B cell (primary cell): ENCODE measurements around the gene GPN1. TPM values are rescaled to one million over a fixed set of nuclear protein-coding genes. Genes with fewer than 3 reads are reported as not detected.

Source experiments
- ATAC-seq: fragments of 200-7000 bp; cut with Tn5 transposase; one replicate; pipeline ENCODE4 v1.10.0; 2021; ENCODE audit warnings: low read depth, mild to moderate bottlenecking, moderate number of reproducible peaks, moderate library complexity
- CTCF ChIA-PET: fragments of 350-600 bp; sonication (Branson Sonifier 250); formaldehyde crosslinking; loops from one replicate; lab custom pipeline; 2021; ENCODE audit warnings: antibody characterized with exemption, inconsistent platforms; lab: Charles Lee
- POLR2A ChIA-PET: fragments of 350-600 bp; sonication (Branson Sonifier 250); formaldehyde crosslinking; loops from one replicate; lab custom pipeline; 2021; ENCODE audit warnings: antibody characterized with exemption; lab: Charles Lee
- DNase-seq: peaks from one replicate; pipeline ENCODE4 v3.0.0; 2013
- H2AFZ ChIP-seq: 2 replicates; pipeline ENCODE4 v1.6.1; 2012; ENCODE audit warnings: mild to moderate bottlenecking, low read depth, low read length; ENCODE audit not compliant: insufficient read depth, poor library complexity, severe bottlenecking
- H3K27ac ChIP-seq, 2 donors: 1 replicate in 1 of 2; 2 replicates in 1 of 2; pipeline ENCODE4 v1.5.1; 2012 to 2013; ENCODE audit warnings: low read length in 2 of 2, mild to moderate bottlenecking in 2 of 2, moderate library complexity in 1 of 2
- H3K27me3 ChIP-seq, 4 experiments: fragments of 200-600 bp in 1 of 4; sonication (generic) in 1 of 4; replicated peaks in 1 of 4; 1 replicate in 2 of 4; 2 replicates in 2 of 4; pipeline versions ENCODE4 v1.6.1 to v1.7.0; 2013 to 2016; ENCODE audit warnings: low read length in 3 of 4, mild to moderate bottlenecking in 2 of 4, mixed read lengths in 1 of 4, moderate library complexity in 1 of 4; ENCODE audit not compliant: insufficient read depth in 4 of 4, control insufficient read depth in 3 of 4; ENCODE audit errors: control extremely low read depth in 1 of 4
- H3K36me3 ChIP-seq, 2 experiments: replicated peaks in 1 of 2; 1 replicate in 1 of 2; 2 replicates in 1 of 2; pipeline versions ENCODE4 v1.6.1 to v1.7.1; 2013; ENCODE audit warnings: low read length in 1 of 2; ENCODE audit not compliant: insufficient read depth in 2 of 2, control insufficient read depth in 1 of 2; ENCODE audit errors: control extremely low read depth in 1 of 2, extremely low read depth in 1 of 2
- H3K4me1 ChIP-seq, 2 donors: fragments of 200-600 bp in 1 of 2; sonication (generic) in 1 of 2; 1 replicate in 1 of 2; 2 replicates in 1 of 2; pipeline versions ENCODE4 v1.5.1 to v1.6.1; 2013 to 2017; ENCODE audit warnings: low read length in 2 of 2; ENCODE audit not compliant: control insufficient read depth in 2 of 2, insufficient read depth in 2 of 2
- H3K4me2 ChIP-seq: replicated peaks from 2 replicates; pipeline ENCODE3; 2012; ENCODE audit warnings: mild to moderate bottlenecking, low read depth, low read length; ENCODE audit not compliant: poor library complexity, severe bottlenecking
- H3K4me3 ChIP-seq, 5 experiments: fragments of 200-600 bp in 1 of 5; sonication (generic) in 1 of 5; 1 replicate in 3 of 5; 2 replicates in 2 of 5; pipeline versions ENCODE4 v1.5.1 to v1.7.0; 2011 to 2016; ENCODE audit warnings: low read length in 4 of 5, mild to moderate bottlenecking in 4 of 5, low read depth in 2 of 5, control low read depth in 1 of 5, moderate library complexity in 1 of 5; ENCODE audit not compliant: insufficient read depth in 1 of 5; ENCODE audit errors: control extremely low read depth in 1 of 5, extremely low read depth in 1 of 5
- H3K79me2 ChIP-seq: fragments of 200-600 bp; sonication (generic); one replicate; pipeline ENCODE4 v1.6.0; 2016; ENCODE audit warnings: low read length; ENCODE audit not compliant: control insufficient read depth, insufficient read depth
- H3K9ac ChIP-seq: fragments of 200-600 bp; sonication (generic); 2 replicates; pipeline ENCODE4 v1.6.1; 2017; ENCODE audit warnings: mild to moderate bottlenecking, low read length, moderate library complexity
- H3K9me3 ChIP-seq, 3 donors: one replicate each; pipeline versions ENCODE4 v1.6.1 to v1.7.1; 2013; ENCODE audit warnings: low read length in 2 of 3; ENCODE audit not compliant: control insufficient read depth in 2 of 3, insufficient read depth in 1 of 3; ENCODE audit errors: control extremely low read depth in 1 of 3
- H4K20me1 ChIP-seq: 2 replicates; pipeline ENCODE4 v1.6.0; 2012; ENCODE audit warnings: mild to moderate bottlenecking, low read length; ENCODE audit not compliant: insufficient read depth, control insufficient read depth, poor library complexity, severe bottlenecking
- H3K27ac Mint-ChIP-seq: one replicate; pipeline ENCODE4 v1.8.0; 2021; ENCODE audit warnings: mixed read lengths
- H3K27me3 Mint-ChIP-seq: one replicate; pipeline ENCODE4 v1.8.0; 2021; ENCODE audit warnings: mixed read lengths
- H3K4me1 Mint-ChIP-seq: one replicate; pipeline ENCODE4 v1.8.0; 2021; ENCODE audit warnings: mixed read lengths
- H3K4me3 Mint-ChIP-seq: one replicate; pipeline ENCODE4 v1.8.0; 2021; ENCODE audit warnings: mixed read lengths
- H3K9me3 Mint-ChIP-seq: one replicate; pipeline ENCODE4 v1.8.0; 2022; ENCODE audit warnings: mixed read lengths; ENCODE audit not compliant: insufficient read depth
- EZH2 ChIP-seq: IDR thresholded peaks from 2 replicates; pipeline ENCODE4 v1.6.1; 2012; ENCODE audit warnings: borderline replicate concordance, low read depth, mild to moderate bottlenecking, moderate library complexity, low read length; ENCODE audit not compliant: insufficient read depth, poor library complexity, severe bottlenecking
- WGBS: methylation state at CpG from one replicate; pipeline ENCODE4 v1.1.5; 2013; ENCODE audit warnings: missing lambda C conversion rate; ENCODE audit not compliant: insufficient coverage; 5-methylcytosine and 5-hydroxymethylcytosine counted together
- intact Hi-C: fragments of 100-400 bp; cut with micrococcal nuclease; formaldehyde crosslinking; loops from one replicate; pipeline ENCODE4 v1.10.0; 2022
- polyA plus RNA-seq: library from polyadenylated mRNA; depleted of rRNA; stranded (reverse); fragments of >200 nt; gene quantifications from 2 replicates; pipeline ENCODE4 v1.2.3, GENCODE V29; 2012
- total RNA-seq, 2 donors: library from RNA; stranded (reverse); fragments of 120-200 nt in 1 of 2; gene quantifications; 1 replicate in 1 of 2; 2 replicates in 1 of 2; pipeline versions ENCODE4 v1.2.3 to v1.2.4, GENCODE V29; 2013 to 2022
- TF ChIP-seq, protein P1 (sequence below): fragments of 200-600 bp; IDR thresholded peaks from one replicate; pipeline ENCODE4 v1.8.0; 2022; ENCODE audit warnings: antibody characterized with exemption, mild to moderate bottlenecking

Gene GPN1
- total and polyA plus RNA-seq, 2 donors (not counting 1 experiment from before 2014, with no cell fraction given): 17.5 to 26.0 TPM

DNA sequence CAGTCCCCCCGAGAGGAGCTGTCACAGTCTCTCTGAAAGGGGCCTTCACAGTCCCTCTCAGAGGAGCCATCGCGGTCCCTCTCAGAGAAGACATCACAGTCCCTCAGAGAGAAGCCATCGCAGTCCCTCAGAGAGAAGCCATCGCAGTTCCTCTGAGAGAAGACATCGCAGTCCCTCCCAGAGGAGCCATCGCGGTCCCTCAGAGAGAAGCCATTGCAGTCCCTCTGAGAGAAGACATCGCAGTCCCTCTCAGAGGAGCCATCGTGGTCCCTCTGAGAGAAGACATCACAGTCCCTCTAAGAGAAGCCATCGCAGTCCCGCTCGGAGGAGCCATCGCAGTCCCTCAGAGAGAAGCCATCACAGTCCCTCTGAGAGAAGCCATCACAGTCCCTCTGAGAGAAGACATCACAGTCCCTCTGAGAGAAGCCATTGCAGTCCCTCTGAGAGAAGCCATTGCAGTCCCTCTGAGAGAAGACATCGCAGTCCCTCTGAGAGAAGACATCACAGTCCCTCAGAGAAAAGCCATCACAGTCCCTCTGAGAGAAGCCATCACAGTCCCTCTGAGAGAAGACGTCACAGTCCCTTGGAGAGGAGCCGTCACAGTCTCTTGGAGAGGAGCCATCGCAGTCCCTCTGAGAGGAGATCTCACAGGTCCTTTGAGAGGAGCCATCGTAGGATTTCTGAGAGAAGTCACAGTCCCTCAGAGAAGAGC, 47.3 kb upstream of the GPN1 start:
- H3K36me3 ChIP-seq: peaks cover 0 to 1% of the 10 kb centered on the region in 2 experiments
- CTCF ChIA-PET: no interaction called here
- H3K9me3 ChIP-seq: peaks cover under 1 to 17% (median 2%) of the 10 kb centered on the region in 3 donors
- intact Hi-C loops: loop anchor here (1.0 to 10.0 kb wide), 5 partner anchors 83 to 259 kb away; partner anchors contain the start of genes EIF2B4, KRTCAP3, MPV17 and NRBP1
- H3K9ac ChIP-seq: no peak overlapping the region
- TF ChIP-seq, protein P1, sequence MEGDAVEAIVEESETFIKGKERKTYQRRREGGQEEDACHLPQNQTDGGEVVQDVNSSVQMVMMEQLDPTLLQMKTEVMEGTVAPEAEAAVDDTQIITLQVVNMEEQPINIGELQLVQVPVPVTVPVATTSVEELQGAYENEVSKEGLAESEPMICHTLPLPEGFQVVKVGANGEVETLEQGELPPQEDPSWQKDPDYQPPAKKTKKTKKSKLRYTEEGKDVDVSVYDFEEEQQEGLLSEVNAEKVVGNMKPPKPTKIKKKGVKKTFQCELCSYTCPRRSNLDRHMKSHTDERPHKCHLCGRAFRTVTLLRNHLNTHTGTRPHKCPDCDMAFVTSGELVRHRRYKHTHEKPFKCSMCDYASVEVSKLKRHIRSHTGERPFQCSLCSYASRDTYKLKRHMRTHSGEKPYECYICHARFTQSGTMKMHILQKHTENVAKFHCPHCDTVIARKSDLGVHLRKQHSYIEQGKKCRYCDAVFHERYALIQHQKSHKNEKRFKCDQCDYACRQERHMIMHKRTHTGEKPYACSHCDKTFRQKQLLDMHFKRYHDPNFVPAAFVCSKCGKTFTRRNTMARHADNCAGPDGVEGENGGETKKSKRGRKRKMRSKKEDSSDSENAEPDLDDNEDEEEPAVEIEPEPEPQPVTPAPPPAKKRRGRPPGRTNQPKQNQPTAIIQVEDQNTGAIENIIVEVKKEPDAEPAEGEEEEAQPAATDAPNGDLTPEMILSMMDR: no peak
- TF ChIP-seq EZH2: no peak
- H2AFZ ChIP-seq: peak overlapping the region; percentile 85
- peaks cover 35% of the 10 kb centered on the region for H3K4me1 Mint-ChIP-seq
- 97% methylated on average over 19 of the region's 19 CpGs for WGBS
- H4K20me1 ChIP-seq: peaks cover 8% of the 10 kb centered on the region
- no peak overlapping the region for H3K4me3 ChIP-seq
- H3K79me2 ChIP-seq: peaks cover 34% of the 10 kb centered on the region
- H3K4me1 ChIP-seq: peaks cover 17 to 29% of the 10 kb centered on the region in 2 donors
- peak overlapping the region; percentile 96 for H3K4me3 Mint-ChIP-seq
- no peaks in the 10 kb centered on the region for H3K27me3 ChIP-seq
- H3K27ac Mint-ChIP-seq: peak overlapping the region; percentile 53
- peak overlapping the region in 1 of 2 donors; percentile 72 for H3K27ac ChIP-seq
- POLR2A ChIA-PET: interaction anchor here (0.7 kb wide), 1 partner anchor 309 kb away, joined by 3 read pairs; the partner anchor contains the start of genes BABAM2 and RBKS
- peaks cover 5% of the 10 kb centered on the region for H3K27me3 Mint-ChIP-seq
- ATAC-seq: no peak
- H3K4me2 ChIP-seq: no peak overlapping the region
- peaks cover 9% of the 10 kb centered on the region for H3K9me3 Mint-ChIP-seq
- DNase-seq: peak; percentile 16
